Measurements from ENCODE around the gene TDRD7. TPM values are rescaled to one million over a fixed set of nuclear protein-coding genes. Genes with fewer than 3 reads are reported as not detected.

Gene TDRD7
- total and polyA plus RNA-seq, 2 of the 8 experiments (the other 6 are each of a cell fraction or from before 2014, with no cell fraction given): 1.2 to 2.3 TPM

DNA sequence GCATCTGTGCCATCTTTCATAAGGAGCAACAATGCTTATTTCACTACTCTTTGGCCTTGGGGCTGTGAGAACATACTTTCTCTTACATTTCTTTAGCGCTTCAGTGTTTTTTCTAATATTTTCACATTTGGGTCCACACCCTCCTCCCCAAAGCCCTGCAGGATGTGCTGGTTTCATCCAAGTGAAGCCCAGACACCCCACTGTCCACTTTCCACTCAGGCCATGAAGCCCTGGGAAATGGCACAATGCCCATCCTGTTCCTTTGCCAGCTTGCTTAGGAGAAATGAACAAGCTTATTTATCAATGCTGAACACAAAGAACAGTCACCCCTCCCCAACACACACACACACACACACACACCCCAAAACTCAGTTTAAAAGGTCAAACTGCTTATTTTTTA lies 72.2 kb downstream of the TDRD7 start (continued):
- no peak for TF ChIP-seq CBX5 (IDR thresholded peaks at IDR 0.05; ENCODE audit: low read depth, low read length)
- TF ChIP-seq TCF12 (IDR thresholded peaks at IDR 0.05; ENCODE audit: low read depth, low read length): no peak

All from H1 (cell line).